ENCODE results near the gene LAD1.

DNA sequence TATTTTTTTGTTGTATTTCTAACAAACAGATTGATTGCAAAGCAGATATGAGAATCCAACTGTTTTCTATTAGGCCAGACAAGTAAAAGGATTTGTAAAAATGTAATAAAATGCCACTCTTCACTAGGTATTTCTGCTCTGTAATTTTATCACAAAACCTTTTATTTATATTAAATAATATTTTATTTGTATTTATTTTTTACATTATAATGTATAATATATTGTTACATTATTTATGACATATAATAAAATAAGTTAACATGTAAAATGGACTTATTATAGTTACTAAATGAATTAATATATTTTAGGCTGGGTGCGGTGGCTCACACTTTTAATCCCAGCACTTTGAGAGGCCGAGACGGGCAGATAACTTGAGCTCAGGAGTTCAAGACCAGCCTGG, 35.1 kb upstream of the LAD1 start:
- TF ChIP-seq POLR2AphosphoS5 (IDR thresholded peaks at IDR 0.05; ENCODE audit: low read depth, low read length), result no peak
- TF ChIP-seq JUND (IDR thresholded peaks at IDR 0.05), result no peak
- no peak for TF ChIP-seq RCOR1 (IDR thresholded peaks at IDR 0.05; ENCODE audit: low read length)
- TF ChIP-seq, protein P1, sequence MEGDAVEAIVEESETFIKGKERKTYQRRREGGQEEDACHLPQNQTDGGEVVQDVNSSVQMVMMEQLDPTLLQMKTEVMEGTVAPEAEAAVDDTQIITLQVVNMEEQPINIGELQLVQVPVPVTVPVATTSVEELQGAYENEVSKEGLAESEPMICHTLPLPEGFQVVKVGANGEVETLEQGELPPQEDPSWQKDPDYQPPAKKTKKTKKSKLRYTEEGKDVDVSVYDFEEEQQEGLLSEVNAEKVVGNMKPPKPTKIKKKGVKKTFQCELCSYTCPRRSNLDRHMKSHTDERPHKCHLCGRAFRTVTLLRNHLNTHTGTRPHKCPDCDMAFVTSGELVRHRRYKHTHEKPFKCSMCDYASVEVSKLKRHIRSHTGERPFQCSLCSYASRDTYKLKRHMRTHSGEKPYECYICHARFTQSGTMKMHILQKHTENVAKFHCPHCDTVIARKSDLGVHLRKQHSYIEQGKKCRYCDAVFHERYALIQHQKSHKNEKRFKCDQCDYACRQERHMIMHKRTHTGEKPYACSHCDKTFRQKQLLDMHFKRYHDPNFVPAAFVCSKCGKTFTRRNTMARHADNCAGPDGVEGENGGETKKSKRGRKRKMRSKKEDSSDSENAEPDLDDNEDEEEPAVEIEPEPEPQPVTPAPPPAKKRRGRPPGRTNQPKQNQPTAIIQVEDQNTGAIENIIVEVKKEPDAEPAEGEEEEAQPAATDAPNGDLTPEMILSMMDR (IDR thresholded peaks at IDR 0.05), result no peak
- TF ChIP-seq, protein P2, sequence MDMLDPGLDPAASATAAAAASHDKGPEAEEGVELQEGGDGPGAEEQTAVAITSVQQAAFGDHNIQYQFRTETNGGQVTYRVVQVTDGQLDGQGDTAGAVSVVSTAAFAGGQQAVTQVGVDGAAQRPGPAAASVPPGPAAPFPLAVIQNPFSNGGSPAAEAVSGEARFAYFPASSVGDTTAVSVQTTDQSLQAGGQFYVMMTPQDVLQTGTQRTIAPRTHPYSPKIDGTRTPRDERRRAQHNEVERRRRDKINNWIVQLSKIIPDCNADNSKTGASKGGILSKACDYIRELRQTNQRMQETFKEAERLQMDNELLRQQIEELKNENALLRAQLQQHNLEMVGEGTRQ (IDR thresholded peaks at IDR 0.05; ENCODE audit: borderline replicate concordance, low read depth, low read length), result no peak
- TF ChIP-seq, protein P3, sequence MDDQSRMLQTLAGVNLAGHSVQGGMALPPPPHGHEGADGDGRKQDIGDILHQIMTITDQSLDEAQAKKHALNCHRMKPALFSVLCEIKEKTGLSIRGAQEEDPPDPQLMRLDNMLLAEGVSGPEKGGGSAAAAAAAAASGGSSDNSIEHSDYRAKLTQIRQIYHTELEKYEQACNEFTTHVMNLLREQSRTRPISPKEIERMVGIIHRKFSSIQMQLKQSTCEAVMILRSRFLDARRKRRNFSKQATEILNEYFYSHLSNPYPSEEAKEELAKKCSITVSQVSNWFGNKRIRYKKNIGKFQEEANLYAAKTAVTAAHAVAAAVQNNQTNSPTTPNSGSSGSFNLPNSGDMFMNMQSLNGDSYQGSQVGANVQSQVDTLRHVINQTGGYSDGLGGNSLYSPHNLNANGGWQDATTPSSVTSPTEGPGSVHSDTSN (IDR thresholded peaks at IDR 0.05), result no peak
- TF ChIP-seq ELF1 (IDR thresholded peaks at IDR 0.05), result no peak

Measured in SK-N-SH (cell line).